Neural progenitor cell (in vitro differentiated cells): ENCODE results near the gene IL11RA. TPM values are rescaled to one million over a fixed set of nuclear protein-coding genes. Genes with fewer than 3 reads are reported as not detected.

Experiments
- DNase-seq: peaks from one replicate; pipeline ENCODE4 v3.0.0-alpha.2; 2016; ENCODE audit warnings: low spot score
- H2AFZ ChIP-seq: fragments of 200-600 bp; sonication (generic); replicated peaks from 2 replicates; pipeline ENCODE4 v1.6.1; 2016; ENCODE audit warnings: antibody characterized with exemption
- H3F3A ChIP-seq: fragments of 200-600 bp; sonication (generic); 2 replicates; pipeline ENCODE4 v1.6.1; 2016; ENCODE audit warnings: antibody characterized with exemption, low read depth
- H3K27ac ChIP-seq: fragments of 200-600 bp; sonication (generic); 2 replicates; pipeline ENCODE4 v1.5.1; 2016; ENCODE audit warnings: mild to moderate bottlenecking
- H3K27me3 ChIP-seq: fragments of 200-600 bp; sonication (generic); 2 replicates; pipeline ENCODE4 v1.6.1; 2016; ENCODE audit warnings: mild to moderate bottlenecking, moderate library complexity
- H3K36me3 ChIP-seq: fragments of 200-600 bp; sonication (generic); 2 replicates; pipeline ENCODE4 v1.5.1; 2016
- H3K4me1 ChIP-seq: fragments of 200-600 bp; sonication (generic); 2 replicates; pipeline ENCODE4 v1.6.1; 2016; ENCODE audit warnings: mixed run types
- H3K4me2 ChIP-seq: fragments of 200-600 bp; sonication (generic); 2 replicates; pipeline ENCODE4 v1.6.1; 2016
- H3K4me3 ChIP-seq: fragments of 200-600 bp; sonication (generic); 2 replicates; pipeline ENCODE4 v1.5.1; 2016
- H3K79me2 ChIP-seq: fragments of 200-600 bp; sonication (generic); 2 replicates; pipeline ENCODE4 v1.6.1; 2016; ENCODE audit warnings: low read depth
- H3K9ac ChIP-seq: fragments of 200-600 bp; sonication (generic); 2 replicates; pipeline ENCODE4 v1.6.1; 2016
- H3K9me3 ChIP-seq: fragments of 200-600 bp; sonication (generic); 2 replicates; pipeline ENCODE4 v1.5.1; 2016; ENCODE audit warnings: low read depth
- H4K20me1 ChIP-seq: fragments of 200-600 bp; sonication (generic); 2 replicates; pipeline ENCODE4 v1.6.1; 2016; ENCODE audit warnings: low read depth
- H3K27ac Mint-ChIP-seq: 3 replicates; pipeline ENCODE4 v1.8.0; 2021; ENCODE audit warnings: mixed read lengths
- H3K27me3 Mint-ChIP-seq: 2 replicates; pipeline ENCODE4 v1.8.0; 2022; ENCODE audit warnings: low read depth, mild to moderate bottlenecking, inconsistent platforms, moderate library complexity, mixed read lengths; ENCODE audit not compliant: insufficient read depth
- H3K36me3 Mint-ChIP-seq: 3 replicates; pipeline ENCODE4 v1.8.0; 2021; ENCODE audit warnings: mixed read lengths
- H3K4me1 Mint-ChIP-seq: 3 replicates; pipeline ENCODE4 v1.8.0; 2021; ENCODE audit warnings: mixed read lengths
- H3K4me3 Mint-ChIP-seq: 3 replicates; pipeline ENCODE4 v1.8.0; 2021; ENCODE audit warnings: mild to moderate bottlenecking, moderate library complexity, mixed read lengths
- H3K9me3 Mint-ChIP-seq: 3 replicates; pipeline ENCODE4 v1.8.0; 2020; ENCODE audit warnings: mixed read lengths
- EZH2 ChIP-seq: fragments of 200-600 bp; sonication (generic); IDR thresholded peaks from 2 replicates; pipeline ENCODE4 v1.6.1; 2017; ENCODE audit warnings: antibody characterized with exemption, mild to moderate bottlenecking, moderate library complexity
- EZH2phosphoT487 ChIP-seq: fragments of 200-600 bp; sonication (generic); IDR thresholded peaks from 2 replicates; pipeline ENCODE4 v1.6.1; 2017; ENCODE audit warnings: antibody characterized with exemption
- total RNA-seq: library from RNA; depleted of rRNA; stranded (reverse); fragments of >200 nt; gene quantifications from 2 replicates; pipeline ENCODE4 v1.2.3, GENCODE V29; 2015; ENCODE audit warnings: low replicate concordance
- TF ChIP-seq, protein P1 (sequence below): fragments of 200-600 bp; sonication (generic); IDR thresholded peaks from 2 replicates; pipeline ENCODE4 v1.5.1; 2017; ENCODE audit warnings: antibody characterized with exemption, mild to moderate bottlenecking

The IL11RA gene
- total RNA-seq, 1 donor from 2014 or later: 12.7 TPM

- no peaks in the 10 kb centered on the region for H4K20me1 ChIP-seq
- peak; percentile 91 for DNase-seq
- H3K4me3 Mint-ChIP-seq: peak overlapping the region; percentile 68
- peak overlapping the region; percentile 58 for H3K4me3 ChIP-seq
- H3K9me3 ChIP-seq: no peaks in the 10 kb centered on the region
- TF ChIP-seq EZH2: peak; percentile 54
- TF ChIP-seq, protein P1, sequence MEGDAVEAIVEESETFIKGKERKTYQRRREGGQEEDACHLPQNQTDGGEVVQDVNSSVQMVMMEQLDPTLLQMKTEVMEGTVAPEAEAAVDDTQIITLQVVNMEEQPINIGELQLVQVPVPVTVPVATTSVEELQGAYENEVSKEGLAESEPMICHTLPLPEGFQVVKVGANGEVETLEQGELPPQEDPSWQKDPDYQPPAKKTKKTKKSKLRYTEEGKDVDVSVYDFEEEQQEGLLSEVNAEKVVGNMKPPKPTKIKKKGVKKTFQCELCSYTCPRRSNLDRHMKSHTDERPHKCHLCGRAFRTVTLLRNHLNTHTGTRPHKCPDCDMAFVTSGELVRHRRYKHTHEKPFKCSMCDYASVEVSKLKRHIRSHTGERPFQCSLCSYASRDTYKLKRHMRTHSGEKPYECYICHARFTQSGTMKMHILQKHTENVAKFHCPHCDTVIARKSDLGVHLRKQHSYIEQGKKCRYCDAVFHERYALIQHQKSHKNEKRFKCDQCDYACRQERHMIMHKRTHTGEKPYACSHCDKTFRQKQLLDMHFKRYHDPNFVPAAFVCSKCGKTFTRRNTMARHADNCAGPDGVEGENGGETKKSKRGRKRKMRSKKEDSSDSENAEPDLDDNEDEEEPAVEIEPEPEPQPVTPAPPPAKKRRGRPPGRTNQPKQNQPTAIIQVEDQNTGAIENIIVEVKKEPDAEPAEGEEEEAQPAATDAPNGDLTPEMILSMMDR: peak; percentile 94
- no peak for TF ChIP-seq EZH2phosphoT487
- peaks cover 5% of the 10 kb centered on the region for H3K4me1 ChIP-seq
- H2AFZ ChIP-seq: peak overlapping the region; percentile 92
- no peaks in the 10 kb centered on the region for H3K79me2 ChIP-seq
- H3K4me1 Mint-ChIP-seq: peaks cover 6% of the 10 kb centered on the region
- peaks cover 3% of the 10 kb centered on the region for H3F3A ChIP-seq
- peak overlapping the region; percentile 84 for H3K4me2 ChIP-seq
- H3K9ac ChIP-seq: no peak overlapping the region
- no peaks in the 10 kb centered on the region for H3K9me3 Mint-ChIP-seq
- peaks cover 57% of the 10 kb centered on the region for H3K27me3 ChIP-seq
- H3K27ac Mint-ChIP-seq: no peak overlapping the region
- H3K36me3 Mint-ChIP-seq: no peaks in the 10 kb centered on the region
- H3K36me3 ChIP-seq: no peaks in the 10 kb centered on the region
- no peak overlapping the region for H3K27ac ChIP-seq
- peaks cover 25% of the 10 kb centered on the region for H3K27me3 Mint-ChIP-seq
Observed at GRCh38 chr9:34701023-34701768, 49.2 kb downstream of the IL11RA start.

- no peak overlapping the region for H3K9ac ChIP-seq
- TF ChIP-seq, protein P1: peak; percentile 97
- no peak for TF ChIP-seq EZH2
- H3K4me1 Mint-ChIP-seq: peaks cover 6% of the 10 kb centered on the region
- H3K27ac Mint-ChIP-seq: no peak overlapping the region
- DNase-seq: peak; percentile 82
- H3K27me3 ChIP-seq: peaks cover 57% of the 10 kb centered on the region
- H3K9me3 ChIP-seq: no peaks in the 10 kb centered on the region
- no peaks in the 10 kb centered on the region for H4K20me1 ChIP-seq
- no peaks in the 10 kb centered on the region for H3K36me3 Mint-ChIP-seq
- H3K36me3 ChIP-seq: no peaks in the 10 kb centered on the region
- H3K4me3 ChIP-seq: peak overlapping the region; percentile 58
- peaks cover 3% of the 10 kb centered on the region for H3F3A ChIP-seq
- no peaks in the 10 kb centered on the region for H3K79me2 ChIP-seq
- H3K27ac ChIP-seq: no peak overlapping the region
- H3K9me3 Mint-ChIP-seq: no peaks in the 10 kb centered on the region
- peak overlapping the region; percentile 84 for H3K4me2 ChIP-seq
- peaks cover 25% of the 10 kb centered on the region for H3K27me3 Mint-ChIP-seq
- H3K4me3 Mint-ChIP-seq: peak overlapping the region; percentile 79
- peak overlapping the region; percentile 92 for H2AFZ ChIP-seq
- peaks cover 5% of the 10 kb centered on the region for H3K4me1 ChIP-seq
Observed at GRCh38 chr9:34701769-34702736, 50.1 kb downstream of the IL11RA start.

GRCh38 chr9:34707130-34707529, 55.1 kb downstream of the IL11RA start:
- no peaks in the 10 kb centered on the region for H3K79me2 ChIP-seq
- no peak for DNase-seq
- H3K27ac ChIP-seq: no peak overlapping the region
- no peak overlapping the region for H3K4me2 ChIP-seq
- no peak overlapping the region for H2AFZ ChIP-seq
- no peak overlapping the region for H3K4me3 ChIP-seq
- no peaks in the 10 kb centered on the region for H3K36me3 ChIP-seq
- peaks cover 6% of the 10 kb centered on the region for H3K27me3 Mint-ChIP-seq
- peaks cover 2% of the 10 kb centered on the region for H3K4me1 Mint-ChIP-seq
- H3K9me3 ChIP-seq: no peaks in the 10 kb centered on the region
- TF ChIP-seq, protein P1: no peak
- TF ChIP-seq EZH2phosphoT487 (no peak), EZH2 (no peak)
- H3K27me3 ChIP-seq: peaks cover 8% of the 10 kb centered on the region
- H3K9ac ChIP-seq: no peak overlapping the region
- no peaks in the 10 kb centered on the region for H3K36me3 Mint-ChIP-seq
- H3K4me1 ChIP-seq: no peaks in the 10 kb centered on the region
- no peak overlapping the region for H3K27ac Mint-ChIP-seq
- no peak overlapping the region for H3K4me3 Mint-ChIP-seq
- peaks cover 3% of the 10 kb centered on the region for H3F3A ChIP-seq
- no peaks in the 10 kb centered on the region for H4K20me1 ChIP-seq
- no peaks in the 10 kb centered on the region for H3K9me3 Mint-ChIP-seq
